HepG2 (cell line): ENCODE results near the gene ATP9A. TPM values are rescaled to one million over a fixed set of nuclear protein-coding genes. Genes with fewer than 3 reads are reported as not detected.

Experiments used
- ATF1 ChIP-seq: IDR thresholded peaks from 2 replicates; pipeline ENCODE4 v1.6.1; 2016; ENCODE audit warnings: mild to moderate bottlenecking, control low read depth
- CCAR2 ChIP-seq: fragments of 200-400 bp; formaldehyde crosslinking; optimal IDR thresholded peaks from 2 replicates; pipeline ENCODE3; 2018; ENCODE audit warnings: low read depth, mild to moderate bottlenecking, low read length, moderate library complexity
- CCDC6 ChIP-seq: sonication (generic); formaldehyde crosslinking; IDR thresholded peaks from 2 replicates; pipeline ENCODE4 v1.8.1; 2022; ENCODE audit warnings: mild to moderate bottlenecking, missing genetic modification reagents, moderate library complexity
- EEA1 ChIP-seq: sonication (generic); formaldehyde crosslinking; IDR thresholded peaks from 2 replicates; pipeline ENCODE4 v1.5.1; 2020; ENCODE audit warnings: mild to moderate bottlenecking, missing genetic modification reagents, borderline replicate concordance
- MATR3 ChIP-seq: sonication (generic); formaldehyde crosslinking; IDR thresholded peaks from 2 replicates; pipeline ENCODE4 v1.4.0; 2020; ENCODE audit warnings: missing genetic modification reagents
- MTA3 ChIP-seq: sonication (generic); formaldehyde crosslinking; IDR thresholded peaks from 2 replicates; pipeline ENCODE4 v1.4.0; 2020; ENCODE audit warnings: missing genetic modification reagents
- NFKB2 ChIP-seq: sonication (generic); formaldehyde crosslinking; IDR thresholded peaks from 2 replicates; pipeline ENCODE4 v1.4.0; 2020; ENCODE audit warnings: missing genetic modification reagents, borderline replicate concordance
- NR3C1 ChIP-seq: sonication (generic); formaldehyde crosslinking; IDR thresholded peaks from 2 replicates; pipeline ENCODE4 v1.4.0; 2020; ENCODE audit warnings: missing genetic modification reagents
- SIX1 ChIP-seq: sonication (generic); formaldehyde crosslinking; IDR thresholded peaks from 2 replicates; pipeline ENCODE4 v1.4.0; 2020; ENCODE audit warnings: missing genetic modification reagents, borderline replicate concordance
- XRCC5 ChIP-seq: fragments of 200-400 bp; formaldehyde crosslinking; optimal IDR thresholded peaks from 2 replicates; pipeline ENCODE3; 2017; ENCODE audit warnings: mild to moderate bottlenecking, low read length
- YEATS4 ChIP-seq: sonication (generic); formaldehyde crosslinking; IDR thresholded peaks from 2 replicates; pipeline ENCODE4 v1.4.0; 2020; ENCODE audit warnings: missing genetic modification reagents, borderline replicate concordance
- ZFP36L2 ChIP-seq: sonication (generic); formaldehyde crosslinking; IDR thresholded peaks from 2 replicates; pipeline ENCODE4 v1.4.0; 2020; ENCODE audit warnings: missing genetic modification reagents
- ZNF451 ChIP-seq: sonication (generic); formaldehyde crosslinking; IDR thresholded peaks from 2 replicates; pipeline ENCODE4 v1.5.0; 2020; ENCODE audit warnings: mild to moderate bottlenecking, missing genetic modification reagents
- ZNF496 ChIP-seq: sonication (generic); formaldehyde crosslinking; IDR thresholded peaks from 2 replicates; pipeline ENCODE4 v1.8.1; 2023; ENCODE audit warnings: mild to moderate bottlenecking, moderate library complexity, missing genetic modification reagents; ENCODE audit not compliant: insufficient replicate concordance
- ZNF660 ChIP-seq: sonication (generic); formaldehyde crosslinking; IDR thresholded peaks from 2 replicates; pipeline ENCODE4 v1.5.1; 2020; ENCODE audit warnings: mild to moderate bottlenecking, low read depth, missing genetic modification reagents, borderline replicate concordance
- ZNF746 ChIP-seq: sonication (generic); formaldehyde crosslinking; IDR thresholded peaks from 2 replicates; pipeline ENCODE4 v1.8.0; 2022; ENCODE audit warnings: mild to moderate bottlenecking, missing genetic modification reagents
- ZNF772 ChIP-seq: sonication (generic); formaldehyde crosslinking; IDR thresholded peaks from 2 replicates; pipeline ENCODE4 v1.5.0; 2020; ENCODE audit warnings: mild to moderate bottlenecking, missing genetic modification reagents
- polyA plus RNA-seq, 8 experiments: library from polyadenylated mRNA; depleted of rRNA in 3 of 8; stranded (reverse) in 7 of 8; unstranded in 1 of 8; fragments of >200 nt; fragmentation: Illumina TruSeq in 4 of 8; extraction: Trizol in 4 of 8; gene quantifications; 2 replicates each; pipeline versions ENCODE4 v1.2.1 to v1.2.3, GENCODE V29; 2011 to 2016; ENCODE audit warnings: low read depth in 4 of 8, missing spikeins in 1 of 8, mixed read lengths in 1 of 8; ENCODE audit not compliant: insufficient read depth in 1 of 8
- total RNA-seq, 5 experiments: library from RNA; depleted of rRNA; stranded (reverse); fragments of >200 nt; fragmentation: Illumina TruSeq; extraction: Trizol; gene quantifications; 2 replicates each; pipeline ENCODE4 v1.2.3, GENCODE V29; 2016; ENCODE audit warnings: low read depth in 1 of 5
- TF ChIP-seq, protein P1 (sequence below): sonication (generic); formaldehyde crosslinking; IDR thresholded peaks from 2 replicates; pipeline ENCODE4 v1.4.0; 2020; ENCODE audit warnings: missing genetic modification reagents
- TF ChIP-seq, protein P2 (sequence below): sonication (generic); formaldehyde crosslinking; IDR thresholded peaks from 2 replicates; pipeline ENCODE4 v1.9.0; 2022; ENCODE audit warnings: low read depth, missing genetic modification reagents
- TF ChIP-seq, protein P3 (sequence below): sonication (generic); formaldehyde crosslinking; IDR thresholded peaks from 2 replicates; pipeline ENCODE4 v1.4.0; 2020; ENCODE audit warnings: mild to moderate bottlenecking, low read depth, missing genetic modification reagents
- TF ChIP-seq, protein P4 (sequence below): sonication (generic); formaldehyde crosslinking; IDR thresholded peaks from 2 replicates; pipeline ENCODE4 v1.4.0; 2020; ENCODE audit warnings: missing genetic modification reagents
- TF ChIP-seq, protein P5 (sequence below): sonication (generic); formaldehyde crosslinking; IDR thresholded peaks from 2 replicates; pipeline ENCODE4; 2020; ENCODE audit warnings: missing genetic modification reagents, mild to moderate bottlenecking, borderline replicate concordance

Gene ATP9A
- total and polyA plus RNA-seq, 2 of the 13 experiments (the other 11 are each of a cell fraction or from before 2014, with no cell fraction given) = 11.8 to 18.5 TPM

DNA sequence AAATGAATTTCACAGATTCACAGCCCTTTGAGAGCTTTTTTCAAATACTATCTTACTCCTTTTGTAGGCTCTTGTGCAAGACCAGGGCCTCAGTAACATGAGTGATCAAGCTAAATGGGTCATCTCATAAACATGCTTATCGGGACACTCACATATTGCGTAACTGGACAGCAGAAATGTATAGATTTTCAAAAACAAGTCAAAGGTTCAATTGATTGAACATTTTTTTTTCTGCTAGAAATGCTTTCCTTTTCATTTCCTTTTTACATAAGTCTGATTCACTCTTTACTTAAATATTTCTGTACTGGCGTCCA, 42.8 kb upstream of the ATP9A start (continued):
- TF ChIP-seq, protein P1, sequence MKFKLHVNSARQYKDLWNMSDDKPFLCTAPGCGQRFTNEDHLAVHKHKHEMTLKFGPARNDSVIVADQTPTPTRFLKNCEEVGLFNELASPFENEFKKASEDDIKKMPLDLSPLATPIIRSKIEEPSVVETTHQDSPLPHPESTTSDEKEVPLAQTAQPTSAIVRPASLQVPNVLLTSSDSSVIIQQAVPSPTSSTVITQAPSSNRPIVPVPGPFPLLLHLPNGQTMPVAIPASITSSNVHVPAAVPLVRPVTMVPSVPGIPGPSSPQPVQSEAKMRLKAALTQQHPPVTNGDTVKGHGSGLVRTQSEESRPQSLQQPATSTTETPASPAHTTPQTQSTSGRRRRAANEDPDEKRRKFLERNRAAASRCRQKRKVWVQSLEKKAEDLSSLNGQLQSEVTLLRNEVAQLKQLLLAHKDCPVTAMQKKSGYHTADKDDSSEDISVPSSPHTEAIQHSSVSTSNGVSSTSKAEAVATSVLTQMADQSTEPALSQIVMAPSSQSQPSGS (CRISPR knock-in tag) = peak; percentile 53
- no peak for TF ChIP-seq EEA1
- no peak for TF ChIP-seq ZFP36L2 (CRISPR knock-in tag)
- TF ChIP-seq ATF1 (CRISPR knock-in tag) = peak; percentile 40; the same call in 1 of the 2 replicates
- TF ChIP-seq, protein P2, sequence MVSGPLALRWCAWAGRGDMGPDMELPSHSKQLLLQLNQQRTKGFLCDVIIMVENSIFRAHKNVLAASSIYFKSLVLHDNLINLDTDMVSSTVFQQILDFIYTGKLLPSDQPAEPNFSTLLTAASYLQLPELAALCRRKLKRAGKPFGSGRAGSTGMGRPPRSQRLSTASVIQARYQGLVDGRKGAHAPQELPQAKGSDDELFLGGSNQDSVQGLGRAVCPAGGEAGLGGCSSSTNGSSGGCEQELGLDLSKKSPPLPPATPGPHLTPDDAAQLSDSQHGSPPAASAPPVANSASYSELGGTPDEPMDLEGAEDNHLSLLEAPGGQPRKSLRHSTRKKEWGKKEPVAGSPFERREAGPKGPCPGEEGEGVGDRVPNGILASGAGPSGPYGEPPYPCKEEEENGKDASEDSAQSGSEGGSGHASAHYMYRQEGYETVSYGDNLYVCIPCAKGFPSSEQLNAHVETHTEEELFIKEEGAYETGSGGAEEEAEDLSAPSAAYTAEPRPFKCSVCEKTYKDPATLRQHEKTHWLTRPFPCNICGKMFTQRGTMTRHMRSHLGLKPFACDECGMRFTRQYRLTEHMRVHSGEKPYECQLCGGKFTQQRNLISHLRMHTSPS (CRISPR knock-in tag) = no peak
- no peak for TF ChIP-seq ZNF772
- no peak for TF ChIP-seq ZNF496 (CRISPR knock-in tag)
- TF ChIP-seq ZNF451 = no peak
- no peak for TF ChIP-seq NR3C1 (CRISPR knock-in tag)
- TF ChIP-seq, protein P3, sequence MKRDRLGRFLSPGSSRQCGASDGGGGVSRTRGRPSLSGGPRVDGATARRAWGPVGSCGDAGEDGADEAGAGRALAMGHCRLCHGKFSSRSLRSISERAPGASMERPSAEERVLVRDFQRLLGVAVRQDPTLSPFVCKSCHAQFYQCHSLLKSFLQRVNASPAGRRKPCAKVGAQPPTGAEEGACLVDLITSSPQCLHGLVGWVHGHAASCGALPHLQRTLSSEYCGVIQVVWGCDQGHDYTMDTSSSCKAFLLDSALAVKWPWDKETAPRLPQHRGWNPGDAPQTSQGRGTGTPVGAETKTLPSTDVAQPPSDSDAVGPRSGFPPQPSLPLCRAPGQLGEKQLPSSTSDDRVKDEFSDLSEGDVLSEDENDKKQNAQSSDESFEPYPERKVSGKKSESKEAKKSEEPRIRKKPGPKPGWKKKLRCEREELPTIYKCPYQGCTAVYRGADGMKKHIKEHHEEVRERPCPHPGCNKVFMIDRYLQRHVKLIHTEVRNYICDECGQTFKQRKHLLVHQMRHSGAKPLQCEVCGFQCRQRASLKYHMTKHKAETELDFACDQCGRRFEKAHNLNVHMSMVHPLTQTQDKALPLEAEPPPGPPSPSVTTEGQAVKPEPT = no peak
- TF ChIP-seq, protein P4, sequence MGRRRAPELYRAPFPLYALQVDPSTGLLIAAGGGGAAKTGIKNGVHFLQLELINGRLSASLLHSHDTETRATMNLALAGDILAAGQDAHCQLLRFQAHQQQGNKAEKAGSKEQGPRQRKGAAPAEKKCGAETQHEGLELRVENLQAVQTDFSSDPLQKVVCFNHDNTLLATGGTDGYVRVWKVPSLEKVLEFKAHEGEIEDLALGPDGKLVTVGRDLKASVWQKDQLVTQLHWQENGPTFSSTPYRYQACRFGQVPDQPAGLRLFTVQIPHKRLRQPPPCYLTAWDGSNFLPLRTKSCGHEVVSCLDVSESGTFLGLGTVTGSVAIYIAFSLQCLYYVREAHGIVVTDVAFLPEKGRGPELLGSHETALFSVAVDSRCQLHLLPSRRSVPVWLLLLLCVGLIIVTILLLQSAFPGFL (CRISPR knock-in tag) = no peak
- TF ChIP-seq, protein P5, sequence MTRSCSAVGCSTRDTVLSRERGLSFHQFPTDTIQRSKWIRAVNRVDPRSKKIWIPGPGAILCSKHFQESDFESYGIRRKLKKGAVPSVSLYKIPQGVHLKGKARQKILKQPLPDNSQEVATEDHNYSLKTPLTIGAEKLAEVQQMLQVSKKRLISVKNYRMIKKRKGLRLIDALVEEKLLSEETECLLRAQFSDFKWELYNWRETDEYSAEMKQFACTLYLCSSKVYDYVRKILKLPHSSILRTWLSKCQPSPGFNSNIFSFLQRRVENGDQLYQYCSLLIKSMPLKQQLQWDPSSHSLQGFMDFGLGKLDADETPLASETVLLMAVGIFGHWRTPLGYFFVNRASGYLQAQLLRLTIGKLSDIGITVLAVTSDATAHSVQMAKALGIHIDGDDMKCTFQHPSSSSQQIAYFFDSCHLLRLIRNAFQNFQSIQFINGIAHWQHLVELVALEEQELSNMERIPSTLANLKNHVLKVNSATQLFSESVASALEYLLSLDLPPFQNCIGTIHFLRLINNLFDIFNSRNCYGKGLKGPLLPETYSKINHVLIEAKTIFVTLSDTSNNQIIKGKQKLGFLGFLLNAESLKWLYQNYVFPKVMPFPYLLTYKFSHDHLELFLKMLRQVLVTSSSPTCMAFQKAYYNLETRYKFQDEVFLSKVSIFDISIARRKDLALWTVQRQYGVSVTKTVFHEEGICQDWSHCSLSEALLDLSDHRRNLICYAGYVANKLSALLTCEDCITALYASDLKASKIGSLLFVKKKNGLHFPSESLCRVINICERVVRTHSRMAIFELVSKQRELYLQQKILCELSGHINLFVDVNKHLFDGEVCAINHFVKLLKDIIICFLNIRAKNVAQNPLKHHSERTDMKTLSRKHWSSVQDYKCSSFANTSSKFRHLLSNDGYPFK (CRISPR knock-in tag) = no peak
- peak; percentile 19; the same call in 1 of the 2 replicates for TF ChIP-seq YEATS4 (CRISPR knock-in tag)
- TF ChIP-seq NFKB2 (CRISPR knock-in tag) = no peak
- TF ChIP-seq SIX1 (CRISPR knock-in tag) = peak; percentile 95
- no peak for TF ChIP-seq MATR3 (CRISPR knock-in tag)
- TF ChIP-seq ZNF746 (CRISPR knock-in tag) = no peak
- no peak for TF ChIP-seq MTA3 (CRISPR knock-in tag)
- no peak for TF ChIP-seq CCAR2
- TF ChIP-seq CCDC6 = no peak
- TF ChIP-seq ZNF660 (CRISPR knock-in tag) = no peak
- TF ChIP-seq XRCC5 = no peak
